ENCODE measurements around the gene ARHGAP12.

ARHGAP12 gene

DNA sequence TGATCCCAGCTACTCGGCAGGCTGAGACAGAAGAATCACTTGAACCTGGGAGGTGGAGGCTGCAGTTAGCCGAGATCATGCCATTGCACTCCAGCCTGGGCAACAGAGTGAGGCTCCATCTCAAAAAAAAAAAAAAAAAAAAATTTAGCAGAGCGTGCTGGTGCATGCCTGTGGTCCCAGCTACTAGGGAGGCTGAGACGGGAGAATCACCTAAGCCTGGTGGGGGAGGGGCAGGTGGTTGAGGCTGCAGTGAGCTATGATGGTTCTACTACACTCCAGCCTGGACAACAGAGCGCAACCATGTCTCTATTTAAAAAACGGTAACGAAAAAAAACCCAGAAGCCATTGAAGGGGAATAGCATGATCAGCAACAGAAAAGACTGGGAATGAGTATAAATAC lies 89.9 kb downstream of the ARHGAP12 start:
- Histone ChIP-seq H3K36me3 (ENCODE audit: insufficient read depth, low read length) (no peaks in the 10 kb centered on the region), H3K27ac (no peak overlapping the region), H3K4me3 (no peak overlapping the region), H3K9me3 (ENCODE audit: low read depth, low read length) (no peaks in the 10 kb centered on the region), H3K9ac (ENCODE audit: insufficient read length) (no peak overlapping the region)
- no peak for DNase-seq (ENCODE audit: low read depth, low spot score)
- no peak for TF ChIP-seq FOXP2 (optimal IDR thresholded peaks at IDR 0.05; ENCODE audit: control extremely low read depth, extremely low read length, insufficient read depth)
- TF ChIP-seq EZH2 (IDR thresholded peaks at IDR 0.05) = no peak
- no peak for TF ChIP-seq POLR2AphosphoS5 (IDR thresholded peaks at IDR 0.05; ENCODE audit: borderline replicate concordance, low read depth, low read length)

DNA sequence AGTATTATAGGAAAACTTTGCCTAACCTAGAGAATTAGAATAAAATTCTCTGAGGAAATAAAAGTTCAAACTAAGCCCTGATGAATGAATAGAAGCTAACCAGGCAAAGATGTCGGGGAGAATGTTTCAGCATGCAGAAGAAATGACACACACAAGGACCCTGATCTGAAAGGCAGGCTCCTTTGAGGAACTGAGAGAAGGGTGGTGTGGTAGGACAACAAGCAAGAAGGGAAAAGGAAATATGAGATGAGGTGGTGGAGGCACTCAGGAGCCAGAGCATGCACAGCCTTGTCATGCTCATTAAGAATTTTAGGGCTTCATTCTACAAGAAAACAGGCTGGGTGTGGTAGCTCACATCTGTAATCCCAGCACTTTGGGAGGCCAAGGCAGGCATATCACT lies 90.6 kb downstream of the ARHGAP12 start:
- no peak overlapping the region for H3K4me3 ChIP-seq
- H3K36me3 ChIP-seq (ENCODE audit: insufficient read depth, low read length) = no peaks in the 10 kb centered on the region
- no peak for DNase-seq (ENCODE audit: low read depth, low spot score)
- no peak overlapping the region for H3K27ac ChIP-seq
- TF ChIP-seq EZH2 (IDR thresholded peaks at IDR 0.05) (no peak), POLR2AphosphoS5 (IDR thresholded peaks at IDR 0.05; ENCODE audit: borderline replicate concordance, low read depth, low read length) (no peak), FOXP2 (optimal IDR thresholded peaks at IDR 0.05; ENCODE audit: control extremely low read depth, extremely low read length, insufficient read depth) (no peak)
- no peak overlapping the region for H3K9ac ChIP-seq (ENCODE audit: insufficient read length)
- H3K9me3 ChIP-seq (ENCODE audit: low read depth, low read length) = no peaks in the 10 kb centered on the region

DNA sequence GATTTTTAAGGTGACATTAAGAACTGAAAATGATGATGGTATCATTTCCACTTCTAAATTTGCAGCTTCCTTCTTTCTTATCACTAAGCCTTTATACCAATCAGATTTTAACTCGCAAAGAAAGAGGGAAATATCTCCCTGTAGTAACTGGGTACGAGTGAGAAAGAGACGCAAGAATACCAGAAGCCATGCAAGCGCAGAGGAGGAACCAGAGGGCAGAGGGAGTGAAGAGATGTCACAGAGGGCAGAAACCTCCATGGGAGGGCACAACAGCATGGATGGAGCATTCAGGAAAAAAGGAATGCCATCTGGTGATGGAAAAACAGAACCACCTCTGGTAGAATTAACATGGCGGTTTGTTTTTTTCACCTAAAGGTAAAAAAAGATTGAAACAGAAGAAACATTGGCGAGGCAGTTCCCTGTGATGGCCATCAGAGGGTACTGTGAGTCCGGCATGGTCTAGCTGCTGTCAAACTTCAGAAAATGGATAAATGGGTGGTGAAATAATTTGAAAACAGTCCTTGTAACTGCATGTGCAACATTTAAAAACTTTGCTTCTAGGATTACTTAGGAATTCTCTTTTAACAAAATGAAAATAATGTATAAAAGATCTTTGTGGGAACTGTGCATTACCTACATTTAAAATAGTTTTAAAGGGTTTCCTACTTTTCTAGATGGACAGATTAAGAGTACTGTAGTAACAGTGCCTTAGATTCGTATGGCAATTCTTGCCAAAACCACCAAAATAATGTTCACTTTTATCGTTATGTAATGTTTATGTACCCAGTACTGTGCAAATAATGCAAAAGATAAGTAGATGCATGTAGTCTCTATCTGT lies 91.8 kb downstream of the ARHGAP12 start:
- no peak overlapping the region for H3K4me3 ChIP-seq

DNA sequence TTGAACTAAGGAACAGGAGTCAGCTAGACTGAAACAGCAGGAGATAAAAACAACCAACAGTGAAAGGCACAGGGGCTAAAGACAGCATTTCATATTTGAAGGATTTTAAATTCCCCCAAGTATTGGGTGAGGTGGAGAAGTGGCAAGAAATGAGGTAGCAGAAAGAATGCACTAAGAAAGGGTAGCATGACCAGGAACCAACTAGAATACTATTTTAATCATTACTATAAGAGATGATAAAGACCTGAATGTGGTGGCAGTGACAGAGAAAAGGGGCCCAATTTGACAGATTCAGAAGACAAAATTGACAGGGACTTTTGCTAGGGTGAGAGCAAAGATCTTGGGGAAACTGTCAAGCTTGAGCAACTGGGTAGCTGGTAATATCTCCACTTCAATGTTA lies 94.9 kb downstream of the ARHGAP12 start:
- H3K36me3 ChIP-seq (ENCODE audit: insufficient read depth, low read length) = no peaks in the 10 kb centered on the region
- no peak overlapping the region for H3K27ac ChIP-seq
- H3K9me3 ChIP-seq (ENCODE audit: low read depth, low read length) = no peaks in the 10 kb centered on the region
- no peak for TF ChIP-seq FOXP2 (optimal IDR thresholded peaks at IDR 0.05; ENCODE audit: control extremely low read depth, extremely low read length, insufficient read depth)
- TF ChIP-seq EZH2 (IDR thresholded peaks at IDR 0.05) = no peak
- TF ChIP-seq POLR2AphosphoS5 (IDR thresholded peaks at IDR 0.05; ENCODE audit: borderline replicate concordance, low read depth, low read length) = no peak
- DNase-seq (ENCODE audit: low read depth, low spot score) = no peak
- H3K9ac ChIP-seq (ENCODE audit: insufficient read length) = no peak overlapping the region
- H3K4me3 ChIP-seq = no peak overlapping the region

More for the DNA sequence above, 91.8 kb downstream of the ARHGAP12 start:
- H3K27ac ChIP-seq = no peak overlapping the region
- H3K9ac ChIP-seq (ENCODE audit: insufficient read length) = no peak overlapping the region
- no peaks in the 10 kb centered on the region for H3K9me3 ChIP-seq (ENCODE audit: low read depth, low read length)
- H3K36me3 ChIP-seq (ENCODE audit: insufficient read depth, low read length) = no peaks in the 10 kb centered on the region
- no peak for TF ChIP-seq EZH2 (IDR thresholded peaks at IDR 0.05)
- TF ChIP-seq POLR2AphosphoS5 (IDR thresholded peaks at IDR 0.05; ENCODE audit: borderline replicate concordance, low read depth, low read length) = no peak
- TF ChIP-seq FOXP2 (optimal IDR thresholded peaks at IDR 0.05; ENCODE audit: control extremely low read depth, extremely low read length, insufficient read depth) = no peak
- no peak for DNase-seq (ENCODE audit: low read depth, low spot score)

DNA sequence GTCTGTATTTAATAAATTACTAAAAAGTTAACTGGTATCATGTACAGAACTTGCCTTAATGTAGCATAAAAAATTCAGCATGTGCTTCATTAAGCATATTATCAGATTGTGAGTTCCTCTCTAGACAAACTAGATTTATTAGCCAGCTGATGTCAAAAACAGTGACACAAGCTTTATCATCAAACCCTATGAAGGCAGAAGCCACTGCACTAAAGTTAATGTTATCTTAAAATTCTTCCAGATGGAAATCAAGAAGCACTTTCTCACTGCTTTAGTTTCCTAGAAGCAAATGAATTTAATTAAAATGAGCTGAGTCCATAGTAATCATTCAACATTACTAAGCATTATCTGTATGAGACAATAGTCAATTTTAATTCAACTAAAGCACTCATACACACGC lies 96.4 kb downstream of the ARHGAP12 start:
- H3K9ac ChIP-seq (ENCODE audit: insufficient read length) = no peak overlapping the region
- no peaks in the 10 kb centered on the region for H3K36me3 ChIP-seq (ENCODE audit: insufficient read depth, low read length)
- H3K9me3 ChIP-seq (ENCODE audit: low read depth, low read length) = no peaks in the 10 kb centered on the region
- peak overlapping the region; percentile 67; the same call in 1 of the 2 replicates for H3K27ac ChIP-seq
- no peak for TF ChIP-seq EZH2 (IDR thresholded peaks at IDR 0.05)
- no peak for TF ChIP-seq FOXP2 (optimal IDR thresholded peaks at IDR 0.05; ENCODE audit: control extremely low read depth, extremely low read length, insufficient read depth)
- TF ChIP-seq POLR2AphosphoS5 (IDR thresholded peaks at IDR 0.05; ENCODE audit: borderline replicate concordance, low read depth, low read length) = no peak
- no peak overlapping the region for H3K4me3 ChIP-seq
- DNase-seq (ENCODE audit: low read depth, low spot score) = no peak

DNA sequence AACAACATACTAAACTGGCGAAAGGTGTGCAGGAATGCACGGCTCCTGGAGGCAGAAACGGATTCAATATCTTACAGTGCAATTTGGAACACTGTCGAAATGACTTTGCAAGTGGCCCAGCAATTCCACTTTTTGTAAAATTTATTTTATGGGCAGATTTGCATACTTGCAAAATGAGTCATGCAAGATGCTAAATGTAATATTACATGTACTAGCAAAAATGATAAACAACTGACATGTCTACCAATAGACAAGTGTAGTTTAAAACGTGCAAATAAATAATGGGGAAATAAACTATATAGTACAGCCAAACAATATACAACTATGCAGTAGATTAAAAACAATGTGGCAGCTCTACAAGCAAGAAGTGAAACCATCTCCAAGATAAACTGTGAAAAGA lies 97.7 kb downstream of the ARHGAP12 start:
- no peak for TF ChIP-seq FOXP2 (optimal IDR thresholded peaks at IDR 0.05; ENCODE audit: control extremely low read depth, extremely low read length, insufficient read depth)
- TF ChIP-seq EZH2 (IDR thresholded peaks at IDR 0.05) = no peak
- TF ChIP-seq POLR2AphosphoS5 (IDR thresholded peaks at IDR 0.05; ENCODE audit: borderline replicate concordance, low read depth, low read length) = no peak
- H3K9ac ChIP-seq (ENCODE audit: insufficient read length) = no peak overlapping the region
- peak overlapping the region; percentile 23; the same call in 1 of the 2 replicates for H3K4me3 ChIP-seq
- H3K9me3 ChIP-seq (ENCODE audit: low read depth, low read length) = no peaks in the 10 kb centered on the region
- no peaks in the 10 kb centered on the region for H3K36me3 ChIP-seq (ENCODE audit: insufficient read depth, low read length)
- DNase-seq (ENCODE audit: low read depth, low spot score) = no peak
- peak overlapping the region; percentile 77 for H3K27ac ChIP-seq

DNA sequence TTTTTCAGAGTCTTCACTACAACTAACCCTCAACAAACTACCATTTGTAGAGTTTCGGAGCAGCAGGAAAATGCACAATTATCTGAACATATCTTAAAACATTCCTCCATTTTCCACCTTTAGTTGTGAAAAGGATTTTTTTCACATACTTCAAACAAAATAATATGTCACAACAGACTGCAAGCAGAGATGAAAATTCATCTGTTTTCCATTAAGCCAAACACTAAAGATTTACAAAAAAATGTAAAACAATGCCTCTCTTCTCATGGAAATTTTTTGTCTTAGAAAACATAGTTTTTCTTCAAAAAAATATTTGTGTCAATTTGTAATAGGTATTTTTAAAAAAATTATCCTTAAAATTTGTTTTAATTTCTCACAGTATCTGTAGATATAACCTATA lies 98.9 kb downstream of the ARHGAP12 start:
- DNase-seq (ENCODE audit: low read depth, low spot score) = no peak
- no peaks in the 10 kb centered on the region for H3K36me3 ChIP-seq (ENCODE audit: insufficient read depth, low read length)
- no peak overlapping the region for H3K4me3 ChIP-seq
- TF ChIP-seq FOXP2 (optimal IDR thresholded peaks at IDR 0.05; ENCODE audit: control extremely low read depth, extremely low read length, insufficient read depth) (no peak), EZH2 (IDR thresholded peaks at IDR 0.05) (no peak), POLR2AphosphoS5 (IDR thresholded peaks at IDR 0.05; ENCODE audit: borderline replicate concordance, low read depth, low read length) (no peak)
- H3K9ac ChIP-seq (ENCODE audit: insufficient read length) = no peak overlapping the region
- no peak overlapping the region for H3K27ac ChIP-seq
- H3K9me3 ChIP-seq (ENCODE audit: low read depth, low read length) = no peaks in the 10 kb centered on the region

DNA sequence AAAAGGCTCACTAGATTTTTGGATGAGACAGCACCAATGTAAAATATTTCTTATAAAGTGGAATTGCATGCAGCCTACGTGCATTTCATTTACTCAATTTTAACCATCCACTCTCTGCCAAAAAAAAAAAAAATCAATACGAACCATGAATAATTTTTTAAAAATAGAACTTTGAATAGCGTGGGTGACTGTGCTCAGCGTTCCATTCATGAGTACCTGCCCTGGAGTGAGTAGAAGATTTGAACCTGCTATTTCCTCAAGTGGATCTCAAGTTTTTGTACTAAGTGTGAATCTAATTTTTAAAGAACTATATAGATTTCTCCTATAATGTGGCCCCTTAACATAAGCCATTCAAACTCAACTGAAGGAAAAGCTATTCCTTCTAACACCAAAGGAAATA lies 105.3 kb downstream of the ARHGAP12 start:
- DNase-seq (ENCODE audit: low read depth, low spot score) = no peak
- Histone ChIP-seq H3K9me3 (ENCODE audit: low read depth, low read length) (no peaks in the 10 kb centered on the region), H3K9ac (ENCODE audit: insufficient read length) (no peak overlapping the region), H3K4me3 (no peak overlapping the region), H3K36me3 (ENCODE audit: insufficient read depth, low read length) (no peaks in the 10 kb centered on the region), H3K27ac (no peak overlapping the region)
- no peak for TF ChIP-seq POLR2AphosphoS5 (IDR thresholded peaks at IDR 0.05; ENCODE audit: borderline replicate concordance, low read depth, low read length)
- no peak for TF ChIP-seq FOXP2 (optimal IDR thresholded peaks at IDR 0.05; ENCODE audit: control extremely low read depth, extremely low read length, insufficient read depth)
- no peak for TF ChIP-seq EZH2 (IDR thresholded peaks at IDR 0.05)
